T-helper 1 cell treated with Interleukin-12 subunit alpha and Interleukin-12 subunit beta and Interleukin-4 antibody, amounts not matched to agents 30 μg/mL and 1 μg/mL, for 36 hours (primary cell): Measurements from ENCODE around the gene PROX2.
A peak's percentile ranks its signal among the peaks of the same experiment; 100 is the strongest.

Source experiments
- H3K27ac Mint-ChIP-seq: one replicate; pipeline ENCODE4 v1.8.0; 2021; ENCODE audit warnings: mild to moderate bottlenecking, mixed read lengths
- H3K27me3 Mint-ChIP-seq: one replicate; pipeline ENCODE4 v1.8.0; 2021; ENCODE audit warnings: low read depth, mixed read lengths
- H3K36me3 Mint-ChIP-seq: one replicate; pipeline ENCODE4 v1.8.0; 2021; ENCODE audit warnings: low read depth, mixed read lengths
- H3K4me1 Mint-ChIP-seq: one replicate; pipeline ENCODE4 v1.8.0; 2021; ENCODE audit warnings: low read depth, mixed read lengths
- H3K4me3 Mint-ChIP-seq: one replicate; pipeline ENCODE4 v1.8.0; 2021; ENCODE audit warnings: mild to moderate bottlenecking, moderate library complexity, mixed read lengths
- H3K9me3 Mint-ChIP-seq: one replicate; pipeline ENCODE4 v1.8.0; 2021; ENCODE audit warnings: mixed read lengths

PROX2 gene

DNA sequence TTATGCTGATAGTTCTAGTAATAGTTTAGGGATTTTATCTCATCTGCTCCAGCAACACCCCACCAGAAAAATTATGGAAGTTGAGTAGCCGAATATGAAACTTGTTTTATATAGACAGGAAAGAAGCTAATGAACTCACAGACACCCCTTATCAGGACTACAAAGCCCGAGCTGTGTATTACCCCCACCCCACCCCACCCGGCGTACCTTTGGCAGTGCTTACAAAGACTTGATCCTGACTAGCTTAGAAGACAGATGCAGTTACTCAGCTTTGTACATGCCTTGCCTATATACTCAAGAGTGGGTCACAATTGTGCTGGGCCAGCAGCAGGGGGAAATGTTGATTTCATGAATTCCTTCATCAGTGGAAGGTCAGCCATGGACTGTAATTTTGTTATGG lies 22.4 kb downstream of the PROX2 start:
- Mint-ChIP-seq H3K4me1 (peaks cover 11% of the 10 kb centered on the region), H3K27ac (no peak overlapping the region), H3K27me3 (no peaks in the 10 kb centered on the region), H3K4me3 (no peak overlapping the region), H3K36me3 (no peaks in the 10 kb centered on the region), H3K9me3 (no peaks in the 10 kb centered on the region)

DNA sequence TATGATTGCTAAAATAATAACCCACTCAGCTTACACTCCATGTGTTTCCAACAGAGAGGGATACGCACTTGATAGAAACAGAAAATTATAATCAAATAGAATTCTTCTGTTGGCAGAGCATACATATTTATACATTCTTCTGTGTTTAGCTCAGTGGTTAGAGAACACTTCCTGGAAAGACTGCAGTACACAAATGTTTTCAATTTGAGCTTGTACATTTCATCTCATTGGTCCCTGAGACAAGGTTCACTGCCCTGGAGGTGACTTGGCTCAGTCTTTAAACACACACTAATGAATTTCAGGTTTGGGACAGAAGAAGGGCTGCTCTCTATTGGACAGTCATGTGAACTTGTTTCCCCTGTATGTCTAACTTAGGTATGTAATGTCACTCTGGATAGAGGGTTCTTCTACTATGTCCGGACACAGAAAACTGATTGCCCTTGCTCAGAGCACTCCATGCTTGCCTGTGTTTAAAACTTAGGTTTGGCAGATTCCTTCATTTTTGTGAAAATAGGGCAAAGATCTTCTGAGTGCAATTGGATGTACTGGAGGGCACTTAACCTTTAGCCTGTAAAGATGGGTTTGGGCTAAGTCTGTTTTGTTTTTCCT lies 22.9 kb downstream of the PROX2 start:
- peaks cover 11% of the 10 kb centered on the region for H3K4me1 Mint-ChIP-seq
- no peaks in the 10 kb centered on the region for H3K36me3 Mint-ChIP-seq
- no peaks in the 10 kb centered on the region for H3K9me3 Mint-ChIP-seq
- H3K4me3 Mint-ChIP-seq, result no peak overlapping the region
- H3K27ac Mint-ChIP-seq, result peak overlapping the region; percentile 21
- H3K27me3 Mint-ChIP-seq, result no peaks in the 10 kb centered on the region

DNA sequence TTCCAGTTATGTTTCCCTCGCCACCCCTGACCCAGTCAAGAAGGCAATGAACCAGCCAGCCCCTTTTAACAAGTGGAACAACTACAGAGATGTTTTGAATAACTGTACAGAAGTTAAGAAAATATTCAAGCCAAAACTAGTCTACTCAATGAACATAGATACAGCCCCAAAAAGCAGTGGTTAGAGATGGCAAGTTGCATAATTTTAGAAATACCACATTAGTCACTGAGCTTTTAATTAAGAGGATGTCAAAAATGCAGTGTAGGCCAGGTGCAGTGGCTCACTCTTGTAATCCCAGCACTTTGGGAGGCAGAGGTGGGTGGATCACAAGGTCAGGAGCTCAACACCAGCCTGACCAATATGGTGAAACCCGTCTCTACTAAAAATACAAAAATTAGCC lies 27.2 kb downstream of the PROX2 start:
- Mint-ChIP-seq H3K9me3 (no peaks in the 10 kb centered on the region), H3K36me3 (peaks cover 3% of the 10 kb centered on the region)

DNA sequence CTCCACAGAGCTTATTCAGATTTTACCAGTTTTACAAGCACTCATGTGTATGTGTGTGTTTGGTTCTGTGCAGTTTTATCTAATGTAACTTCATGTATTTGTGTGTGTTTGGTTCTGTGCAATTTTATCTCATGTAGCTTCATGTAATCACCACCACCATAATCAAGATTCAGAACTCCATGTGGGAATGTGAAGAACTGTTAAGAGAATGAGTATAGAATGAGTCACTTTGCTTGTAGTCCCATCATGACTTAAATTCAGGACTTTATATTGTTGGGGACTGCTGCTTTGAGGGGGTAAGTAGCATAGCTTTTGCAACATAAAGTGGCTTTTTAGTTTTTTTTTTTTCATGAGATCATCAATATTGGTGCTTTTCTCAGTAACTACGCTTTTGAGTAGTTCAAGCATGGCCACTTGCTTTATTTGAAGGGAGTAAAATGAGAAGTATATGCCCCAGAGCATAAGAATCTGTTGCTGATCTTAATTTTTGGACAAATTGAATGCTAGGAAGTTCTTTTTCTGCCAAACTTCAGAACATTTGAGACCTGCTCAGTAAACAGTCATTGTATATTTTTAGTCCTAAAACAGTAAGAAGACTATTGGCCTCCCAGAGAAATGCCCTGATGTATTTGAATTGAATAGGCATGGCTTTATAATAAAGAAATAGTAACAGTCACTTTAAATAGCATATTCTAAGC lies 28.8 kb downstream of the PROX2 start:
- Mint-ChIP-seq H3K4me3 (no peak overlapping the region), H3K27me3 (no peaks in the 10 kb centered on the region), H3K36me3 (peaks cover 3% of the 10 kb centered on the region), H3K4me1 (peaks cover 2% of the 10 kb centered on the region), H3K9me3 (no peaks in the 10 kb centered on the region), H3K27ac (no peak overlapping the region)

More for the DNA sequence above, 27.2 kb downstream of the PROX2 start:
- no peak overlapping the region for H3K4me3 Mint-ChIP-seq
- H3K27me3 Mint-ChIP-seq, result no peaks in the 10 kb centered on the region
- no peak overlapping the region for H3K27ac Mint-ChIP-seq
- H3K4me1 Mint-ChIP-seq, result peaks cover 11% of the 10 kb centered on the region

DNA sequence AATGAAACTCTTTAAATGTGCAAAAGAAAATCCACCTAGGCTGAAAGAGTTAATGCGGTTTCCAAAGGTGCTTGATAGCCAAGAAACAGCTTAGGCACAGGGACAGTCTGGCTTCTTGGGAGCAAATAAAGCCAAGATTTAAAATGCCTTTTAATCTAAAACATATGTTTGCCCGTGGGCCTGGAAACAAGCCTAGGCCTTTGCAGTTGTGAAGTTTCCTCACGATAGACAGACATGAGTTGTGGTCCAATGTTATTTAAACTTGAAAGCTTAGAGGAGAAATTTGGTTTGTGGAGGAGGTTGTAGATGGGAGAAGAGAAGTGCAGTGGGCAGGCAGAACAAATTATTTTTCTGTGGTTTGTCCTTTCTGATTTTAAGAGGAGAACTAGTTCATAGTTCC lies 29.8 kb downstream of the PROX2 start:
- H3K4me3 Mint-ChIP-seq, result no peak overlapping the region
- peaks cover 10% of the 10 kb centered on the region for H3K4me1 Mint-ChIP-seq
- no peaks in the 10 kb centered on the region for H3K27me3 Mint-ChIP-seq
- peaks cover 5% of the 10 kb centered on the region for H3K36me3 Mint-ChIP-seq
- H3K9me3 Mint-ChIP-seq, result no peaks in the 10 kb centered on the region
- H3K27ac Mint-ChIP-seq, result no peak overlapping the region

DNA sequence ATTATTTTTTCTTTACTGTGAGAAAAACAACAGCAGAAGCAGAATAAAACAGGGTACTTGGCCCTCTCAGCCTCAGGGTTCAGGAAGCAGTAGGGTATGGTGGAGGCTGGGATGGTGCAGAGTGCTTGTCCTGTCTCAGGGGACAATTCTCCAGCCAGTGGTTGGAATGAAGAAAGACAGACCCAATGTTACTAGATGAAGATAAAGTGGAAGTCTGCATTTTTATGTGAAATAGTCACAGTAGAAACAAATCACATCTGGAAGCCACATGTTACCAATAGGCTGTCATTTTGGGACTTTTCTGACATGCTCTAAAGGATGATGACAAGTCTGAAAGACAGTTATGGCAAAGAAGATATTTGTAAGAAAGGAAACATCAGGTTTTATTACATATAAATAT lies 32.3 kb downstream of the PROX2 start:
- H3K27me3 Mint-ChIP-seq, result no peaks in the 10 kb centered on the region
- peaks cover 24% of the 10 kb centered on the region for H3K4me1 Mint-ChIP-seq
- no peak overlapping the region for H3K4me3 Mint-ChIP-seq
- peaks cover 11% of the 10 kb centered on the region for H3K36me3 Mint-ChIP-seq
- no peaks in the 10 kb centered on the region for H3K9me3 Mint-ChIP-seq
- no peak overlapping the region for H3K27ac Mint-ChIP-seq

DNA sequence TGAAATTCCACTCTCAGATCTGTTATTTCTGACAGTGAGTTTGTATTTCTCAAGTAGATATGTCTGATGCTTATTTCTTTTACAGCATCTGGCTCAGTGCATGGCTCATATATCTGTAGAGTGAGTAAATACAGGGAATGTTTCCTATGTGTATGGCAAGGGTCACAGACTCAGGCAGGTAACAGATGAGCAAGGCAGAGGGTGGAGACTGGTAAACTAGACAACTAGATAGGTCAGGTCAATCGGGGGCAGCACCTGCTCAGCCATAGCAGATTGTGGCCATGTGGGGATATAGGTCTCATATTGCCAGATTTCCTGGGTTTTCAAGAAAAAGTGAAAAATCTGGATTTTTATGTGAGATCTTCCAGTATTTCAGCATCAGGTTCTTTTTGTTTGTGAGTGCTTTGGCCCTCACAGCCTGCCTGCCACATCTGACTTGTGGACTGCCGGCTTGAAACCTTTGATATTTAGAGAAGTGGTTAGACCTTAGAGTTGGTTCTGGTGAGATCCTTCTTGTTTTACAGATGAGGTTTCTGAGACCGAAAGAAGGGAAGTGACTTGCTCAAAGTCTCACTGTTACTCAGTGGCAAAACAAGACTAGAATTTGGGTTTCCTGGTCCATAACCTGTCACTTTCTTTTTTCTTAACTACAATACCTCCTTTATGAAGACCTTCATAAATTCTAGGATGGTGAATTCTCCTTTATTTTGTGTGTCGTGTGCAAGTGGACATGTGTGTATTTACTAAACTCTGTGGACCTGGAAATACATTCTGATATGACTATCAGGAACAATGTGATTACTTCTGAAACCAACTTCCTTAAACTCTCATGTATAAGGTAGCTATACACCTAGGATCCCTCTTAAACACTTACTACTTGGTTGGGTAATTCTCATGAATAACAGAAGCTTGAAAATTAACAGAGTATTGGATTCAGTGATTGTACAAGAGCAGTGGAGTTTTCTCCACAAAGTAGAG lies 34.4 kb downstream of the PROX2 start:
- peak overlapping the region; percentile 56 for H3K4me3 Mint-ChIP-seq
- H3K4me1 Mint-ChIP-seq, result peaks cover 42% of the 10 kb centered on the region
- H3K36me3 Mint-ChIP-seq, result peaks cover 18% of the 10 kb centered on the region
- peak overlapping the region; percentile 89 for H3K27ac Mint-ChIP-seq
- H3K9me3 Mint-ChIP-seq, result no peaks in the 10 kb centered on the region
- no peaks in the 10 kb centered on the region for H3K27me3 Mint-ChIP-seq

DNA sequence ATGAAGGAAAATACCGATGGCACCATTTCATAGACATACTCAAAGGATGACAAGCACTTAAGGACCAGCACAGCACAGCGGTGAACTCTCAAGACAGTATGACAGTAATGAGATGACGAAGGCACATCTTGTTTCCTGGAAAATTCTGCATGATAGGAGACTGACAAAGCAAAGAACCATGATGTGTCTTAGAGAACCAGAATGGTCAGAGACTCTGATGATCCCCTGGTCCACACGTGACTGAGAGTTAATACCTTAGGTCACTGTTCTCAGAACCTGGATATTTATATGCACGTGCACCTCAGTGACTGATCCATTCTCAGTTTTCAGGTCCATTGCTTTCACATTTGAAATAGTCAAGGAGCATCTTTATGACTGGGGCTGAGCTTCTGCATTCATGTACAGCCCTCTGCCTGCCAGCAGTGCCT lies 35.3 kb downstream of the PROX2 start:
- H3K36me3 Mint-ChIP-seq, result peaks cover 24% of the 10 kb centered on the region
- H3K4me1 Mint-ChIP-seq, result peaks cover 49% of the 10 kb centered on the region
- no peaks in the 10 kb centered on the region for H3K27me3 Mint-ChIP-seq
- H3K4me3 Mint-ChIP-seq, result peak overlapping the region; percentile 17
- no peaks in the 10 kb centered on the region for H3K9me3 Mint-ChIP-seq
- H3K27ac Mint-ChIP-seq, result peak overlapping the region; percentile 89

DNA sequence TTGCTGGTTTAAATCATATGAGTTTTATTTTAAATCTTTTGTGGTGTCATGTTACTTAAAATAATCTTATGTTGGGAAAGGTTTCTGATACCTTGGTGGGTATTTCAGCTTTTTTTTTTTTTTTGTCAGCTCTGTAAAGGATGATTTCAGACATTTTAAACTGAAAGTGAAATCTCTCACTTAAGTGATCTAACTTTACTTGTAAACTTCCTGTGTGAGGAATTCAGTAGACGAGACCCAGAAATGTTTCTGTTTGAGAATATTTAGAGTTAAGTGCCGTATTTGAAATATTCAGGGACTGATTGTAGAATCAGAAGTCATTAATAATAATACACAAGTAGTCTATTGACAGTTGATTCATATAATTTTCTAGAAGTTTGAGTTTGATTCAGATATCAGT lies 37.8 kb downstream of the PROX2 start:
- Mint-ChIP-seq H3K36me3 (peaks cover 33% of the 10 kb centered on the region), H3K9me3 (no peaks in the 10 kb centered on the region), H3K27ac (peak overlapping the region; percentile 97), H3K4me1 (peaks cover 57% of the 10 kb centered on the region), H3K4me3 (peak overlapping the region; percentile 78), H3K27me3 (no peaks in the 10 kb centered on the region)

DNA sequence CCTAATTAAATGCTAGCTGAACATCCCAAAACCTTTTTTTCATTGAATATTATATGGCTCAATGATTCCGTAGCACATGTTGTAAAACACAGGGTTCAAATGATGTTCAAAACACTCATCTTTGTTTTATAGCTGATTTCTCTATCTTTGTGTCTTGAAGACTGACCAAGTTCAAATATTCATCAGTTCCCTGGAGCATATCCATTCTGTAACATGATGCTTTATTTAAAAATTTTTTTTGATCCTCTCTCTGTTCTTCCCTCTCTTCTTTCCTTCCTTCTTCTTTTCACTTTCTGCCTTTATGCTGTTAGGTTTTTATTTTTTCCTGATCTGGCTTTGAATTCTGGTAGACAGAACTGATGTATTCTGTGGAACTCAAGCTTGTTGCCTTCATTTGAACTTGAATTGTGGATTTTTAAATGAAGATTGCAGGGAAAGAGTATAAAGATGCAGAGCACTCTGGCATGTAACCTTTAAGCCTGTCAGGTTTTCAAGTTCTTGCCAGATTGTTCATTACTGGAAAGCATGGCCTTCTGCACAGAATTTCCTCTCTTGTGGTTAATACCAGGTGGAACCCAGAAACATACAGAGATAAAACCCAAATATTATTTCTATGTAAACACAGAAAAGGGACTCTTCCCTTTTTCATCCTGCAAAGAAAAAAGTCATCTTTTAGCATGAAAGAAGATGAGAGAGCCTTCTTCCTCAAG lies 39.5 kb downstream of the PROX2 start:
- H3K27ac Mint-ChIP-seq, result peak overlapping the region; percentile 97
- H3K4me1 Mint-ChIP-seq, result peaks cover 49% of the 10 kb centered on the region
- peaks cover 32% of the 10 kb centered on the region for H3K36me3 Mint-ChIP-seq
- peak overlapping the region; percentile 64 for H3K4me3 Mint-ChIP-seq
- H3K9me3 Mint-ChIP-seq, result no peaks in the 10 kb centered on the region
- no peaks in the 10 kb centered on the region for H3K27me3 Mint-ChIP-seq

DNA sequence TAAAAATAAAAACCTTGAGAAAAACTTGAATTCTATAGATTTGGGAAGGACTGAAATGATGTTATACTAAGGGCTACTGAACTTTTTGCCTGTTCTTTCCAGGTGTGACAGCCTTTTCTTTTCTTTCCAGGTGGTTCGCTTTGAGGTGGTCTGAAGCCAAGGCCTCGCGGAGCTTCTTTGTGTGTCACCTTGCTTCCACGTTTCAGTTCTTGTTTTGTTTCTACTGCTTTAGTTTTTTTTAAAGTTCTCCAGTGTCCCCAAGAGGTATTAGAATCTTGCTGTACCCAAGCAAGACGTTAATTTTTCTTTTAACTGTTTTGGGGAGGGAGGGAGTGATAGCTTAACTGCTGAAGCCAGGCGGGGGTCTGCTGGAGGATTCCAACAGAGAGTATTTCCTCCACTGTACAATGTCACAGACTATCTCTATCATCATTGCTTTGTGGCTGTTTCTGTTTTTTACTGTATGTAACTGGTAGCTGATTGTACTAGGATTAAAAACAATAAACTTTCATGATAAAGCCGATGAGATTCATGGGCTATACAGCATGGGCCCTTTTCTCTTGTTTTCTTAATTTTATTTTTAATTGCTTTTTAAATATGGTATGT lies 40.2 kb downstream of the PROX2 start:
- Mint-ChIP-seq H3K27ac (peak overlapping the region; percentile 81), H3K4me3 (no peak overlapping the region), H3K4me1 (peaks cover 43% of the 10 kb centered on the region), H3K36me3 (peaks cover 32% of the 10 kb centered on the region), H3K27me3 (no peaks in the 10 kb centered on the region), H3K9me3 (no peaks in the 10 kb centered on the region)

DNA sequence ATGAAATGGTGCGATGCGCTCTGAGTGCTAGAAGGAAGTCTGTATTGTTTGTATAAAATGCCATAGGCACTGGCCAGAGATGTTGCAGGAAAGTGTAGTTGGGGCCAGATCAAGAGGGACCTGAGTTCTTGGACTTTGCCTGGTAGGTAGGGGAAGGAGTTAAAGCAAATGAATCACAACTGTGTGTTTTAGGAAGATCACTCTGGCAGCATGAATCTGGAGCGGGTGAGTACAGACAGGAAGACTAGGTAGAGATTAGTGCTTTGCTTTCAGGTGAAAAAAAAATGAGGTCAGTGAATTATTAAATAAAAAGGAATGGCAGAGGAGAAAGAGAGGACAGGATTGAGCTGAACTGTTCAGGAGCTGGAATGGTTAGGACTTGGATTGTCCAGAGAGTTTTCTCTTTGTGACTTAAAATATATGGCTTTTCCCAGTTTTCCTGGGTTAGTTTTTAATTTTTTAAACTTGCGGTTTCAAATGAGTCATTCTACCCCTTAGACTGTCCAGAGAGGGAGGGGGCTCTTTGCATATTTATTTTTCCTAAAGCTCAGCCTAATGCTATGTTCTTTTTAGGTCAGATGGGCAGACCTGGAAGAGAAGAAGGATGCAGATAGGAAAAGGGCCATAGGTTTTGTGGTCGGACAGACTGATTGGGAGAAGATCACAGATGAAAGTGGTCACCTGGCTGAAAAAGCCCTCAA lies 41.1 kb downstream of the PROX2 start:
- H3K4me3 Mint-ChIP-seq, result no peak overlapping the region
- peaks cover 33% of the 10 kb centered on the region for H3K36me3 Mint-ChIP-seq
- peak overlapping the region; percentile 18 for H3K27ac Mint-ChIP-seq
- H3K9me3 Mint-ChIP-seq, result no peaks in the 10 kb centered on the region
- H3K4me1 Mint-ChIP-seq, result peaks cover 34% of the 10 kb centered on the region
- no peaks in the 10 kb centered on the region for H3K27me3 Mint-ChIP-seq

DNA sequence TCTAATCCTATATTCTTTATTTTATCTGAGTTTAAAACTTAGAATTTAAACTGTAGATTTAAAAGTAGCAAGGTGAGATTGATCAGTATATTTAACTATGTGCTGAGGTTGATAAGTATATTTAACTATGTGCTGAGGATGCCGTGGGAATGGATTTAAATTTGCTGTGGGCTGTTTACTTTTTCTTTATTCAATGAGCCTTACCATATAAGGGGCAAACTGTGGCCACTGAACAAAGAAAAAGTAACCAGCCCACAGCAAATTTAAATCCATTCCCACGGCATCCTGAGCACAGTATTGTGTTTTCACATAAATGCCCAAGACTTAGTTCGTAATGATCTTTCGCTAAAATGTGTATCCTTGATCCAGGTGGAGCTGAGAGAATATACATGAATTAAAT lies 43.1 kb downstream of the PROX2 start:
- H3K27ac Mint-ChIP-seq, result no peak overlapping the region
- H3K4me3 Mint-ChIP-seq, result no peak overlapping the region
- peaks cover 28% of the 10 kb centered on the region for H3K4me1 Mint-ChIP-seq
- H3K36me3 Mint-ChIP-seq, result peaks cover 40% of the 10 kb centered on the region
- H3K9me3 Mint-ChIP-seq, result no peaks in the 10 kb centered on the region
- H3K27me3 Mint-ChIP-seq, result no peaks in the 10 kb centered on the region
